GM19043 (cell line): Measurements from ENCODE around the gene TSPYL1.
"Not testable (repeated sequence)": the region's sequence is repeated elsewhere in the genome, so short reads cannot be mapped to it uniquely, and the experiment has no call there.

Experiments used
- ATAC-seq: cut with Tn5 transposase; IDR thresholded peaks from one replicate; pipeline ENCODE4 v1.9.1; 2021; ENCODE audit warnings: low read depth; ENCODE audit not compliant: unreplicated experiment

The TSPYL1 gene

DNA sequence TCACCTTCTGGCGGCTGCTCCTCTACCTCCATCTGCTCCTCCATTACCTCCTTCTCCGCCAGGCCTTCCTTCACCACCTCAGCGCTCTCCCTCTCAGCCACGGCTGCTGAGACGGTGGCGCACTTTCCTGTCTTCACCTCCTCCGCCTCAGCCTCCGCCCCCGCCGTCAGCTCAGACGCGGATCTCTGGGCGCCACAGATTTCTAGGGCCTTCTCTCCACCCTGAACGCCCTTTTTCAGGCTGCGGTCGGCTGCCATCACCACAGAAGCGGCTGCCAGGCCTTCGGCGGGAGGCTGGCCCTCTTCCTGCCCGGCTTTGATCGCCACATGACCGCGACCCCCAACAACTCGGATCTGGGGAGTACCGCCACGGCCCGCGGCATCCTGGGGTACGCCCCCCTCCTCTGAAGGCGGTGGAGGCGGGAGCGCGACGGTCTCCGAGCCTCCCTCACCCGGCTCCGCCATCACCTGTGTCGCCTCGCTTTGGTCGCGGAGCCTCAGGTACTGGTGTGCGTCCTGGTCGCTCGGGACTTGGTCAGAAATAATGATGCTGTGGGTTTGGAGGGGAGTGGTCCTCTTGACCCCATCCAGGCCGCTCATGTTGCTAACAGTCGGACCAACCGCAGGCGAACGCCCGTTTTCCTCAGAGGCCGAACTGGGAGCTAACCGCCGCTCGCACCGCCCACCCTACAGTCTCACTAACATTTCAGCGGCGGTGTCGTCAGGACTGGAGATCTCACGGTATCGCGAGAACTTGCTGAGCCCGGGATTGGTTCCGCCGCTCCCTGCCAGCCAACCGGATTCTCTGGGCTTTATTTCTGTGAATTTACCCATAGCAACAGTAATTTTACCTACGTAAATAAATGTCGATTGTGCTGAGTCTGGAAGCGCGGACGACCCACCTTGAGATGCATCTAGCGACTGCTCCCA, at the start of gene TSPYL1:
Gene TSPYL1, minus strand, starts transcription at position 699 of the 929 bp plus-strand sequence. Its CDS starts 100 bp downstream, at position 599.
- ATAC-seq: peak; percentile 96

DNA sequence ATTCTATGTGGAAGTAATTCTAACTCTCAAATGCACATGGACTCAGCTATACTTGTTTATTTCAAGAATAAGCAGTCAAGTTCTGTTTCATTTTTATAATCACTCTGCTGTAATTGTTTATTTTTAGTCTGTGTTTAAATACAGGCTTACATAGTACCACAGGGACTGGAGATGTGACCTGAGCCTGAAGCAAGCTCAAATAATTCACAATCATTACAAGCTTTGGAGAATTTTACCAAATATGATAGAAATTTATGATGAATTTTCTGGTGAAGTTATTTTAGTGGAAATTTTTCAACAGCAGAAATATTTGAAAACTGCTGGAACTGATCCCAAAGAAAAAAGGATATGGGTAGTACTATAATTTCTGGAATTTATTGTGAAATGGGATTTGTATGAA, 49.4 kb upstream of the TSPYL1 start:
- no peak for ATAC-seq

GRCh38 chr6:116328528-116328903, 48.8 kb upstream of the TSPYL1 start:
- no peak for ATAC-seq

DNA sequence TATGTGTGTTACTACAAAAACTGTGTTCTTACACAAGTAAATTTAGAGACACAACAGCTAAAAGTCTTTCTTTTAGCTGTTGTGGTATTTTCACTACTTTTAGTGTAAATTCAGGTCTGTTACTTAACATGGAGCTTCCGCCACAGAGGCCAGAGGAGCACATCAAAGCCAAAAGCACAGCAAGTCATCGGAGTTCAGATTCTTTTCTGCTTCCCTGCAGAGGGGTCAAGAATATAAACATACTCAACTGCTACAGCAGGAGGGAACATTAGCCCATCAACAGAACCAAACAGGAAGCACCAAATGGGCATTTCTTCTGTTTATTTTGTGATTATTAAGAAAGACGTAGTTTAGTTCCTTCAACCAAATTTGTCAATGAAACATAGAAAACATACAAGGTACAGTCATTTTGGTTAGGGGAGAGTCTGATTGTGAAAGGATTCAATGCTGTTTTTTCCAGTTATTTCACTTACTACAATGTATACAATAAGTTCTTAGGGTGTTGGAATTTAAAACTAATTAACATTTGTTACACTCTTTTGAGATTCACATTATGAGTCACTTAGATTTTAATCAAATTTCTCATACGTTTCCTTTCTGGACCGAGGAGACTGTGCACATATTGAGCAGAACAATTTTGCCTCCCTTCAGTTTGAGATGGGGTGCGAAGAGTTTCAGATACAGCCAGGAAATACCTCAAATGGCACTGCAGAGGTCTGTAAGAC, 48.2 kb upstream of the TSPYL1 start:
- no peak for ATAC-seq

DNA sequence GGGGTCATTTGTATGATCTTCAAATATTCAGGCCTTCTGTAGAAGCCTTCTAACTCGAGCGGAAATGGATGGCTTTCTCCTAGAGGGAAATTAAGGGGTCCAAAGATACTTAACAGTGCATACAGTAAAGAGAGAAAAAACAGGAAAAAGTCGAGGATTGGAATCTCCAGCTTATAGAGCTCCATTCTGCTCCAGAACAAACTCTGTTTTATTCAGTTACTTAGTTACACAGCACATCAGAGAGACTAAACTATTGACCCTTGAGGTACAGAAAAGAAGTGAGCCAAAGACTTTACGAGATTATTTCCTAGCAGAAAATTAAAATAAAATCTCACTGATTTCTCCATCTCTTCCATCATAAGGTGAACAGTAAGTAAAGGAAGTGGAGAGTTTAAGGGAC, 47.3 kb upstream of the TSPYL1 start:
- ATAC-seq: no peak

GRCh38 chr6:116326181-116326671, 46.5 kb upstream of the TSPYL1 start:
- no peak for ATAC-seq

- not testable (repeated sequence) for ATAC-seq
These were observed 46.0 kb upstream of the TSPYL1 start for GRCh38 chr6:116325634-116326132.

- ATAC-seq: no peak
These were observed 44.1 kb upstream of the TSPYL1 start for GRCh38 chr6:116323863-116324262.

- not testable (repeated sequence) for ATAC-seq
These were observed 42.2 kb upstream of the TSPYL1 start for GRCh38 chr6:116321933-116322332.

DNA sequence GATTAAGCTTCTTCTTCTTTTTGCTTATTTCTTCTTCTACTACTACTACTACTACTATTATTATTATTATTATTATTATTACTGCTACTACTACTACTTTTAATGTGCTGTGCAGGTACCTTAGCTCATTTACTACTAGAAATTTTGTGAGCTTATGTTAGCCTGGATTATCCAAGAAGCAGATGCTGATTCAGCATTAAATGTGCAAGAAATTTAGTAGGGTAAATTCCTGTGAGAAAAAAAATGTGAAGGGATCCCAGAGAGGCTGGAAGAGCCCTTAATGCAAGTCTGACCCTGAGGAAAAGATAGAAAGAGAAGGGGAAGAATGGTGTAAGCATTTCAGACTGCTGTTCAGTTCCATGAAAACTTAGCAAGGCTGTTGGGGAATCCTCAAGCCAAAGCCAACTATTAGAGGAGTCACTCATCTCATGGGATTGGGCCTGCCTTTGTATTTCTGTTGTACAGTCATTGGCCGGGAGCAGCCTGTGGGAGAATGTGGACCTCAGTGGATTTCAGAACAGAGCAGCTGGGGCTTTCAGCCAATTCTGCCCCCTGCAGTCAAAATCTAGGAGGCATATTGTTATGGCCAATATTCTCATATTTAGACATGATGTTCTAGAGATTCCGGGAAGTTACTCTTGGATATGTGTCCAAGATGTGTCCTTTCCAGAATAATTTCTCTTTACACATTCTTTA, 37.2 kb upstream of the TSPYL1 start:
- no peak for ATAC-seq

DNA sequence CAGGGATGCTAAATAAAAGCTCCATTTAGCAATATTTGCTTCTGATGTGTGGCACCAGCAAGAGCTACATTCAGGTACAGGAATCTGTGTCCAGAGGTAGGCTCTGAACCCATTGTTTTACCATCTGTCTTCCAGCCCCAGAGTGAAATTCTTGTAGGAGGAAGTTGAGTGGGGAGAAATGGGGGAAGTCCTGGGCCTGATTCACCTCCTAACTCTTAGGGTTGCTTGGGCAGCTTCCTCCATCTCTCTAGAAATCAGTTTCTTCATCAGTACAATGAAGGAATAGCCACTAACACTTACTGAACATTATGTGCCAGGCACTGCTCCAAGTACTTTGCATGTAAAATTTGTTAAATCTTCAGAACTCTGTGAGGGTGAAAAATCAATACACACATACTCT, 35.1 kb upstream of the TSPYL1 start:
- ATAC-seq: no peak

- ATAC-seq: no peak
These were observed 34.5 kb upstream of the TSPYL1 start for GRCh38 chr6:116314218-116314617.

- no peak for ATAC-seq
These were observed 33.5 kb upstream of the TSPYL1 start for GRCh38 chr6:116313101-116313776.

DNA sequence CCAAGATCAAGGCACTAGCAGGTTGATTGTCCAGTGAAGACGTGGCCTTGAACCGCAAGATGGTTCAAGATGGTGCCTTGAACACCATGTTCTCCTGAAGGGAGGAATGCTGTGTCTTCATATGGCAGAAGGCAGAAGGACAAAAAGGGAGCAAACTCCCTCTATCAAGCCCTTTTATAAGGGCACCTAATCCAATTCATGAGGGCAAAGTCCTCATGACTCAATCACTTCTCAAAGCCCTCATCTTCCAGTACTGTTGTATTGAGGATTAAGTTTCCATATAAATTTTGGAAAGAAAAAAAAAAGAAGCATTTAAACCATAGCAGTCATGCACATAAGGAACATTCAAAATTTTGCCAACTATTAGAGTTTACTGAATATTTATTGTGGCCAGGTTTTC, 29.9 kb upstream of the TSPYL1 start:
- ATAC-seq: no peak

DNA sequence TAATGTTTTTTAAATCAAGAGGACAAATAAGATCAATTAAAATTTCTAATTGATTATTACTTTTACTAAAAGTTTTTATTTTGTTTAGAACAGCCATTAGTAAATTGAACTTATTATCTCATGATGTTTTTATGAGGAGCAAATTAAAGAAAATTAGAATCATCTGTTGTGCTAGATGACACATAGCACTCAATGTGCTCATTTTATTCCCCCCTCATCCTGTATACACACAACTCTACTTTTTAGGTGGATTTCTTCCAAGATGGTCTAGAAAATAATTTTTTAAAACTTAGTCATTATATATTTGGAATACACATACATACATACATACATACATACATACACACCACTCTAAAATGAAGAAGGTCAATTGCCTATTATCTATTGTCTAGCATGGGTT, 29.3 kb upstream of the TSPYL1 start:
- no peak for ATAC-seq

DNA sequence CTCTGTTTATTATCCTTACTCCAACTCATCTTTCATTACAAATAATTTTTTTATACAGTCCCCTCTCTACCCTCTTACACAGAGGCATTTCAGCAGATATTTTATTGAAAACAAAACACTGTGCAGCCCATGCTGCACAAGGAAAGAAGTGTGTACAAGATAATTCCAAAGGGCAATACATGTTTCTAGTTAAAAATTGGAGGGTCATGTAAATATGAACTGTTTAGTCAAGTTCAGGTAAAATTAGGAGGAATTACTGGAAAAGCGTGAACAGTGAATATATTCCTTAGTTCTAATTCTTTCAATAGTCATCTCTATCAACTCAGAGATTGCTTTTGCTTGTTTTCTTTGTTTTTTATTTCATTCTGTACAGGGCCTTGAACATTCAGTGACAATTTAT, 27.9 kb upstream of the TSPYL1 start:
- ATAC-seq: no peak

DNA sequence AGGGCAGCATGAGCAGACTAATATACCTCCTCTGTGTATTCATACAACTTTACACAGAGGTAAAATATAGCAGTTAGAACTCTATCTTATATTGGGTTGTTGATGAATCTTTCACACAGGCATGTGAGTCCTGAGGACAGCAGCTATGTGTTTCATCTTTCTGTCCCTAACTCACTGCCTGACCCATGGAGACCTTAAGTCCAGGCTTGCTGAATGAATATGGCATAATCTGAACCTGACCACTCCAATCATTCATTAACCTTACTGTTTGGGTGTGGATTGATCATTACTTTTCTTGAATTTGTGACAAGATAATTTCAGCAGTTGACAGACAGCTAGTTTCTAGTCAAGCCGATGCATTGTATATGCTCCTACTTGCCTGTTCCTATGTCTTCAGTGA, 27.3 kb upstream of the TSPYL1 start:
- no peak for ATAC-seq

DNA sequence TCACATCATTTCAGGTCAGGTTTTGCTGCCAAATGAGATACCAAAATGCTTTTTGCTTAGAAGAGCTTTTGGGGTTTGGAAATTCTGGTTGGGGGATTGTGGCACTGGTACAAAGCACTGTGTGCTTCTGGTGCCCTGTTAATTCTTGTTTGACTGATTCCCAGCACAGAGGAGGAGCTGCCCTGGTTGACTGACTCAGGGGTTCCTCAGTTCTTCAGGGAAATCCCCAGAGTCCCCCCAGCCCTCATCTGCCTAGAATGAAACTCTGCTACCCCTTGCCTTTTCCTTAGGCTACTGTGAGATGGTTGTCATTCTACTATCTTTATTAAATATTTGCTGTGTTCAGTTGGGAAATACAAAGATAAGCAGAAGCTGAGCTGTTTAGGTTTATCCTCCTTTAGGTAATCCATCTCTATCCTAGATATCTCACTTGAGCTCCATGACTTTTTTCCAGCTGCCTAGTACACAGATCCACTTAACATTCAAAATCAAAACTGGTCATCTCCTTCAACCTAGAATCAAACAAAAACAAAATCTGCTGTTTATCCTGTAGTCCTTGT, 24.9 kb upstream of the TSPYL1 start:
- ATAC-seq: no peak

DNA sequence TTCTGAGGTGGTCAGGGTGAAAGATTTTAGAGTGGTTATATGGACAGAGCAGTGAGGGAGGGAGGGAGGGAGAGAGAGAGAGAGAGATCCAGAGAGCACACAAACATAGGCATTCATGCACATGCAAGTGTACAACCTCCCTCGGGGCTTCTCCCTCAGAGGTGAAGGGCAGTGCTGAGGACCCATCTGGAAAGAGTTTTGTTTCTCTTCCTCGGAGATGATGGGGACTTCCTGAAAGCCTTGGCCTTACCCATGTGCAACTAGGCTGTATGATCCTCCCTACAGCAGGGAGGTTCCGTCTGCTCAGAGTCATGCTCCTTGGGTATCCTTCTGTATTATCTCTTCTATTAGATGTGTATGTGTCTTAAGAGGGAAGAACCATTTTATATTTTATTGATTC, 21.4 kb upstream of the TSPYL1 start:
- ATAC-seq: no peak

DNA sequence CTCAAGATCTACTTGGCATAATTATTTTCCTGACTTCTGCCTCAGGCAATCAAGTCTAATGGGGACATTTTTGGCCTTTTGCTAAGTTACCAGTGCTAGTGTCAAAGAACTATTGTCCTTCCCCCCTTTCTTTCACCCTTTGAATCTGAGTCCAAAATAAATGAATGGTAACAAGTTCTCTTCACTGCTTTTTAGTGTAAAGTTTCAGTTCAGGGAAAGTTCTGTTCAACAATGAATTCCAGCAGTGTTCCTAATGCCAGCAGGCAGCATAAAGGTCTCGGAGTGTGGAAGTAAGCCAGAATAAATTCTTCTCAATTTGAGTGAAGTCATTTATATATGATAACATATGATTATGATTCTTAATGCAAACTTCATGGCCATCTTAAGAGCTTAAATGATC, 20.8 kb upstream of the TSPYL1 start:
- no peak for ATAC-seq
